Neuronal stem cell (in vitro differentiated cells): Measurements from ENCODE around the gene IFT43.
A peak's percentile ranks its signal among the peaks of the same experiment; 100 is the strongest.

Experiments
- DNase-seq: peaks from one replicate; pipeline ENCODE4 v3.0.0-alpha.2; 2013; ENCODE audit warnings: low spot score
- H2AFZ ChIP-seq: one replicate; pipeline ENCODE4 v1.6.1; 2013; ENCODE audit warnings: mild to moderate bottlenecking, low read length, inconsistent platforms
- H2AK5ac ChIP-seq: 2 replicates; pipeline ENCODE4 v1.6.1; 2013; ENCODE audit warnings: low read depth, mild to moderate bottlenecking, inconsistent platforms, low read length, moderate library complexity, mixed read lengths
- H2BK120ac ChIP-seq: 2 replicates; pipeline ENCODE4 v1.6.1; 2013; ENCODE audit warnings: low read depth, mild to moderate bottlenecking, inconsistent platforms, low read length, moderate library complexity, mixed read lengths
- H2BK12ac ChIP-seq: one replicate; pipeline ENCODE4 v1.6.1; 2013; ENCODE audit warnings: low read length, inconsistent platforms
- H2BK15ac ChIP-seq: 2 replicates; pipeline ENCODE4 v1.6.1; 2013; ENCODE audit warnings: mild to moderate bottlenecking, low read length, inconsistent platforms, mixed read lengths
- H2BK5ac ChIP-seq: one replicate; pipeline ENCODE4 v1.6.1; 2013; ENCODE audit warnings: inconsistent platforms, mild to moderate bottlenecking, low read length, moderate library complexity
- H3K14ac ChIP-seq: one replicate; pipeline ENCODE4 v1.6.1; 2013; ENCODE audit warnings: low read length, inconsistent platforms
- H3K18ac ChIP-seq: 2 replicates; pipeline ENCODE4 v1.6.1; 2013; ENCODE audit warnings: low read length, inconsistent platforms
- H3K23ac ChIP-seq: 2 replicates; pipeline ENCODE4 v1.6.1; 2013; ENCODE audit warnings: low read depth, mild to moderate bottlenecking, mixed read lengths, low read length, inconsistent platforms; ENCODE audit not compliant: poor library complexity
- H3K27ac ChIP-seq: replicated peaks from 3 replicates; pipeline ENCODE4 v1.5.1; 2013; ENCODE audit warnings: low read length, inconsistent platforms
- H3K27me3 ChIP-seq, 3 experiments: 2 replicates each; pipeline ENCODE4 v1.6.1; 2013; ENCODE audit warnings: low read length in 3 of 3, mild to moderate bottlenecking in 2 of 3, inconsistent platforms in 1 of 3, low read depth in 1 of 3, mixed read lengths in 1 of 3, moderate library complexity in 1 of 3; ENCODE audit not compliant: control insufficient read depth in 3 of 3, insufficient read depth in 3 of 3
- H3K36me3 ChIP-seq, 2 donors: replicated peaks in 1 of 2; 2 replicates each; pipeline ENCODE4 v1.6.1; 2013; ENCODE audit warnings: low read length in 2 of 2; ENCODE audit not compliant: control insufficient read depth in 2 of 2, insufficient read depth in 2 of 2
- H3K4ac ChIP-seq: 2 replicates; pipeline ENCODE4 v1.6.1; 2013; ENCODE audit warnings: inconsistent platforms, mild to moderate bottlenecking, low read length, moderate library complexity
- H3K4me1 ChIP-seq, 2 donors: 1 replicate in 1 of 2; 2 replicates in 1 of 2; pipeline ENCODE4 v1.6.1; 2013; ENCODE audit warnings: low read length in 2 of 2, low read depth in 1 of 2; ENCODE audit not compliant: control insufficient read depth in 2 of 2, insufficient read depth in 1 of 2
- H3K4me2 ChIP-seq: one replicate; pipeline ENCODE4 v1.6.1; 2013; ENCODE audit warnings: mild to moderate bottlenecking, low read length, inconsistent platforms; ENCODE audit not compliant: insufficient read depth, poor library complexity, severe bottlenecking
- H3K4me3 ChIP-seq, 2 donors: 2 replicates each; pipeline ENCODE4 v1.5.1; 2013; ENCODE audit warnings: low read length in 2 of 2, mild to moderate bottlenecking in 2 of 2, inconsistent platforms in 1 of 2, moderate library complexity in 1 of 2
- H3K79me1 ChIP-seq: one replicate; pipeline ENCODE4 v1.6.1; 2013; ENCODE audit warnings: low read depth, mild to moderate bottlenecking, inconsistent platforms, low read length, moderate library complexity
- H3K9ac ChIP-seq: one replicate; pipeline ENCODE4 v1.6.1; 2013; ENCODE audit warnings: mild to moderate bottlenecking, low read depth, low read length, inconsistent platforms; ENCODE audit not compliant: poor library complexity
- H3K9me3 ChIP-seq, 2 donors: replicated peaks in 1 of 2; 2 replicates each; pipeline versions ENCODE3 to v1.6.1; 2013; ENCODE audit warnings: low read length in 2 of 2, mild to moderate bottlenecking in 2 of 2, inconsistent platforms in 1 of 2, low read depth in 1 of 2, mixed read lengths in 1 of 2, moderate library complexity in 1 of 2; ENCODE audit not compliant: control insufficient read depth in 2 of 2, insufficient read depth in 1 of 2
- H4K8ac ChIP-seq: one replicate; pipeline ENCODE4 v1.6.1; 2013; ENCODE audit warnings: low read depth, mild to moderate bottlenecking, inconsistent platforms, low read length, moderate library complexity
- H4K91ac ChIP-seq: one replicate; pipeline ENCODE4 v1.6.1; 2013; ENCODE audit warnings: low read length, low read depth, mild to moderate bottlenecking, inconsistent platforms; ENCODE audit not compliant: poor library complexity
- WGBS, 2 donors: extraction: QIAGEN DNeasy Blood & Tissue Kit; methylation state at CpG; one replicate each; pipeline ENCODE4 v1.1.7; 2013; ENCODE audit warnings: missing lambda C conversion rate in 2 of 2, mixed read lengths in 1 of 2; ENCODE audit not compliant: insufficient read length in 2 of 2, insufficient replicate concordance in 1 of 2; ENCODE audit errors: extremely low coverage in 2 of 2; 5-methylcytosine and 5-hydroxymethylcytosine counted together

Gene IFT43

DNA sequence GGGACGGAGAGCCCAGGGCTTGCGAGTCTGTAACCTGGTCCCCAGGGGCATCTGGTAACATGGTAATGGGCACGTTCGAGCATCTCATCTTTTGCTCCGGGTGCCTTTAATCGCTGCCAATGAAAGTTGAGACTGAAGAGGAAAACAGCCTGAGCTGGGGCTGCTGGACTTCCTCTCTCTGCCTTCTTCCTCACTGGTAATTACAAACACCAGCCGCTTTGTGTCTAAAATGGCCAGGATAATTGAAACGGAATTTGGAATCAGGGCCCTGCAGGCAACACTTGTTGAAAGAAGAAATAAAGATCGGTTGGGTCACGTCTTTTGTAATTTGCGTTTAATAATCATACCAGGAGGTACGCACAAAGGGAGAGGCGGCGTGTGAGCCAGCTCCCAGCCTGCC lies 114.7 kb downstream of the IFT43 start:
- Histone ChIP-seq H3K23ac (no peak overlapping the region), H3K27ac (no peak overlapping the region), H2BK5ac (peak overlapping the region; percentile 42), H2BK12ac (no peak overlapping the region), H2BK120ac (no peak overlapping the region), H4K8ac (no peak overlapping the region), H3K18ac (no peak overlapping the region), H3K4ac (no peak overlapping the region), H3K9ac (no peak overlapping the region), H2BK15ac (peak overlapping the region; percentile 73), H3K9me3 (no peaks in the 10 kb centered on the region), H4K91ac (no peak overlapping the region), H3K36me3 (no peaks in the 10 kb centered on the region), H3K4me2 (no peak overlapping the region), H3K4me3 (no peak overlapping the region), H3K27me3 (peaks cover 0 to 9% (median 0%) of the 10 kb centered on the region in 3 experiments), H3K79me1 (no peaks in the 10 kb centered on the region), H2AK5ac (no peak overlapping the region), H3K14ac (no peak overlapping the region), H2AFZ (no peak overlapping the region), H3K4me1 (peaks cover 0 to 7% of the 10 kb centered on the region in 2 donors)
- DNase-seq: no peak
- no CpG with 5 or more reads among the region's 14 CpGs for WGBS, 2 donors

DNA sequence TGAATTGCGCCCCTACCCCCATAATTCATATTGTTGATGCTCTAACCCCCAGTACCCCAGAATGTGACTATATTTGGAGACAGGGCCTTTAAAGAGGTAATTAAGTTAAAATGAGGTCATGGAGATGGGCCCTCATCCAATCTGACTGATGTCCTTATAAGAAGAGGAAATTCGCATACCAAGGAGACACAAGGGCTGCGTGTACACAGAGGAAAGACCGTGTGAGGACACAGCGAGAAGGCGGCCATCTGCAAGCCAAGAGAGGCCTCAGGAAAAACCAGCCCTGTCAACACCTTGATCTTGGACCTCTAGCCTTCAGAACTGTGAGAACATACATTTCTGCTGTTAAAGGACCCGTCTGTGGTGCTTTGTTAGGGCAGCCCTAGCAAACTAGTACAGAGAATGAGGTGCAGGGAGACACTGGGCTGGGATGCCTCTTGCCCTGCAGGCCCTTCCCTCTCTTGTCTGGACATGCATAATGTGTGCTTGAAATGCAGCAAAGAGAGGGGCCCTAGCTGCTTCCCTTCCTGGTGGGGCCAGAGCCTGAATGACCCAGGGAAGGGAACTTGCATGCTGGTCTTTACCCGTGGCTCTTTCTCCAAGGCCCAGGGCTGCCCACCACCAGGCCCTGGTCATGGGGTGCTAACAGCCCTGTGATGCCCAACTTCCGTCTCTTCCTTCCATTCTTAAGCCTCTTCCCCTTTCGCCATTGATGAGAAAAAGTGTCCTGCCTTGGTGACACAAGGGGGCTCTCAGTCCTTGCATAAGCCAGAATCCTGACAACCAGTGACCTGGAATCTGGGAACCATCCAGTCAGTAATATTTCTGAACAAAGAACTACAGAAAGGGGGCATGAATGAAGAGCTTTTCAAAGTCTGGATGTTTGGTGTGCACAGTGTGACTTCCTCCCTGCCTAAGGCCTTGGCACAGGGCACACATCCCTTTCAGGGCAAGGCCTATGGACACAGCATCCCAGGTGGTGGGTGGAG lies 116.1 kb downstream of the IFT43 start:
- no peak overlapping the region for H3K14ac ChIP-seq
- no peak overlapping the region for H3K4me3 ChIP-seq
- H3K9ac ChIP-seq: no peak overlapping the region
- H2AFZ ChIP-seq: peak overlapping the region; percentile 69
- peaks cover 1 to 7% of the 10 kb centered on the region in 2 donors for H3K4me1 ChIP-seq
- no peak overlapping the region for H3K18ac ChIP-seq
- no peak overlapping the region for H2AK5ac ChIP-seq
- no peaks in the 10 kb centered on the region for H3K79me1 ChIP-seq
- no peak overlapping the region for H3K4ac ChIP-seq
- H4K8ac ChIP-seq: no peak overlapping the region
- no peak overlapping the region for H2BK120ac ChIP-seq
- H3K23ac ChIP-seq: no peak overlapping the region
- no peak overlapping the region for H3K27ac ChIP-seq
- H3K4me2 ChIP-seq: no peak overlapping the region
- no peak for DNase-seq
- H2BK5ac ChIP-seq: peak overlapping the region; percentile 42
- H3K9me3 ChIP-seq: no peaks in the 10 kb centered on the region
- H2BK12ac ChIP-seq: no peak overlapping the region
- WGBS, 2 donors: no CpG with 5 or more reads among the region's 10 CpGs
- H3K27me3 ChIP-seq: peaks cover 0 to 2% (median 0%) of the 10 kb centered on the region in 3 experiments
- no peaks in the 10 kb centered on the region for H3K36me3 ChIP-seq
- H2BK15ac ChIP-seq: no peak overlapping the region
- no peak overlapping the region for H4K91ac ChIP-seq

DNA sequence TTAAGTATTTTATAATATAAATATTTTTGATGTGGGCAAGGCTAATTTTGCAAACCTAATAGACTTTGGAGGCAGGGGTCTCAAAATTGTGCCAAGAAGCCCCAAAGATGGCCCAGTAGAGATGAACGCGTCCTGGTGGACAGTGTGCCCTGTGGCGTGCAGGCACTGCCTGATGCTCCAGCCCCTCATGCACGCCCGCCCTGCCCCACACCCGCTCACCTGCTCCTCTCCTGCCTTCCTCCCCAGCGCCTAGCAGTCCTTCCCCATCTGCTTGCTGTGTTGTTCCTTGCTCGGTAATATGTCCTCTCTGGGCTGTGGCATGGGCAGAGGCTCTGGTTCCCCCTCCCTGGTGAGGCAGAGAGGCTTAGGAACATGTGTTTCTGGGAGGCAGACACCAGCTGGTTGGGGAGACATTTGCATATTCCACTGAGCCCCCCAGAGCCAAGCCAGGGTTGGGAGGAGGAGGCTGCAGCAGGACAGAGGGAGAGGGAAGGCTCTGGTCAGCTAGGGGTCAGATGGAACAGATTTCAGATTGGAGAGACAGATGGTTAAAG lies 119.3 kb downstream of the IFT43 start:
- peak overlapping the region; percentile 33 for H3K9ac ChIP-seq
- no peak overlapping the region for H2BK120ac ChIP-seq
- no peak overlapping the region for H2AFZ ChIP-seq
- H3K79me1 ChIP-seq: no peaks in the 10 kb centered on the region
- no CpG with 5 or more reads among the region's 8 CpGs for WGBS, 2 donors
- no peak for DNase-seq
- H2BK15ac ChIP-seq: peak overlapping the region; percentile 59
- no peak overlapping the region for H4K91ac ChIP-seq
- H3K14ac ChIP-seq: peak overlapping the region; percentile 86
- peak overlapping the region; percentile 67 for H2BK5ac ChIP-seq
- H3K4me2 ChIP-seq: no peak overlapping the region
- H2BK12ac ChIP-seq: no peak overlapping the region
- H3K23ac ChIP-seq: peak overlapping the region; percentile 77
- H3K27ac ChIP-seq: no peak overlapping the region
- no peak overlapping the region for H3K4ac ChIP-seq
- H3K4me3 ChIP-seq: no peak overlapping the region
- peaks cover 0 to 2% (median 0%) of the 10 kb centered on the region in 3 experiments for H3K27me3 ChIP-seq
- no peaks in the 10 kb centered on the region for H3K36me3 ChIP-seq
- H3K4me1 ChIP-seq: peaks cover 1 to 7% of the 10 kb centered on the region in 2 donors
- no peaks in the 10 kb centered on the region for H3K9me3 ChIP-seq
- H4K8ac ChIP-seq: no peak overlapping the region
- H2AK5ac ChIP-seq: no peak overlapping the region
- H3K18ac ChIP-seq: peak overlapping the region; percentile 83

DNA sequence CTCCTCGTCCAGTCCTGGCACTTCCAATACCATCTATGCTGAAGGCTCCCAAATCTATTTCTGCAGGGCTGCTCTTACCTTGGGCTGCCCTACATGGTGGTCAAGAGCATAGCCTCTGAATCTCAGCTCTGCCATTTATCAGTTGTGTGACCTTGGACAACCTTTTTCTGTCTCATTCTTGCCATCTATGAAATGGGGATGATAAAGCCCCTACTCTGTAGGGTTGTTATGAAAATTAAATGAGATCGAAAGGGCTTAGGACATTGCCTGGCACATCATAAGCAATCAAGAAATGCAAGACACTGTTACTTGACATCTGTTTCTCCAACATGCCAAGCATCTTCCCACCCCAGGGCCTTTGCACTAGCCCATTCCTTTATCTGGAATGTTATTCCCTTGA lies 120.6 kb downstream of the IFT43 start:
- Histone ChIP-seq H2BK5ac (no peak overlapping the region), H3K9me3 (no peaks in the 10 kb centered on the region), H2BK12ac (no peak overlapping the region), H4K91ac (no peak overlapping the region), H2AFZ (no peak overlapping the region), H4K8ac (no peak overlapping the region), H3K27ac (no peak overlapping the region), H3K27me3 (peaks cover 0 to 2% (median 0%) of the 10 kb centered on the region in 3 experiments), H3K18ac (no peak overlapping the region), H3K36me3 (no peaks in the 10 kb centered on the region), H3K4me1 (peaks cover 1 to 7% of the 10 kb centered on the region in 2 donors), H3K79me1 (no peaks in the 10 kb centered on the region), H2AK5ac (no peak overlapping the region), H3K14ac (no peak overlapping the region), H3K4me3 (no peak overlapping the region), H3K4ac (no peak overlapping the region), H2BK120ac (no peak overlapping the region), H2BK15ac (no peak overlapping the region), H3K9ac (no peak overlapping the region), H3K4me2 (no peak overlapping the region), H3K23ac (no peak overlapping the region)
- DNase-seq: no peak
- WGBS, 2 donors: no CpG with 5 or more reads among the region's 2 CpGs
